Neural cell (in vitro differentiated cells): ENCODE data around the gene QPCT.

Source experiments
- EZH2 ChIP-seq: fragments of 200-600, 300-800 bp; shearing (Covaris generic), sonication (generic); IDR thresholded peaks from 2 replicates; pipeline ENCODE4 v1.6.1; 2014; ENCODE audit warnings: antibody characterized with exemption, low read length, borderline replicate concordance, mild to moderate bottlenecking; ENCODE audit not compliant: insufficient read depth, poor library complexity, severe bottlenecking
- MXI1 ChIP-seq: fragments of 450-650 bp; conservative IDR thresholded peaks from 2 replicates; pipeline ENCODE4 v1.6.1; 2014; ENCODE audit warnings: antibody characterized with exemption, mild to moderate bottlenecking; ENCODE audit not compliant: poor library complexity, severe bottlenecking
- POLR2AphosphoS5 ChIP-seq: IDR thresholded peaks from 2 replicates; pipeline ENCODE4 v1.6.1; 2012
- REST ChIP-seq: IDR thresholded peaks from 2 replicates; pipeline ENCODE4 v1.6.1; 2012; ENCODE audit warnings: borderline replicate concordance
- TAF1 ChIP-seq: IDR thresholded peaks from 2 replicates; pipeline ENCODE4 v1.6.1; 2012; ENCODE audit warnings: low read depth
- TF ChIP-seq, protein P1 (sequence below): fragments of 450-650 bp; IDR thresholded peaks from 2 replicates; pipeline ENCODE4 v1.5.1; 2014; ENCODE audit warnings: antibody characterized with exemption, mild to moderate bottlenecking, moderate library complexity; ENCODE audit not compliant: poor library complexity, severe bottlenecking

DNA sequence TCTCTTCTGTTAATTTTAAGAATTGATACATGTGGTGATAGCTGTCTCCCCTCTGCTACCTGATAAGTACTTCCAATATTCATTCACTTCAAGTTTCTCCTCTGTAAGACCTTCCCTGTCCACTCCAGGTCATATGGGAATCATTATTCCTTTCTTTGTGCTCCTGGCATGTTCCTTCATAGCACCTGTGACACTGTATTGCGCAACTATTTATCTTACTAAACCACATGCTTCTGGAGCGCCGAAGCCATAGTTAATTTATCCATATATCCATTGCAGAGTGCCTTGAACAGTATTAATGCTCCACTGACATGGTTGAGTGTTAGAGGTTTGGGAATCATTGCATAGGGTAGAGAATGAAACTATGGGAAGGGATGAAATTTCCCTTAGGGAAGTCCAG lies 11.9 kb upstream of the QPCT start:
- no peak for TF ChIP-seq EZH2
- TF ChIP-seq, protein P1, sequence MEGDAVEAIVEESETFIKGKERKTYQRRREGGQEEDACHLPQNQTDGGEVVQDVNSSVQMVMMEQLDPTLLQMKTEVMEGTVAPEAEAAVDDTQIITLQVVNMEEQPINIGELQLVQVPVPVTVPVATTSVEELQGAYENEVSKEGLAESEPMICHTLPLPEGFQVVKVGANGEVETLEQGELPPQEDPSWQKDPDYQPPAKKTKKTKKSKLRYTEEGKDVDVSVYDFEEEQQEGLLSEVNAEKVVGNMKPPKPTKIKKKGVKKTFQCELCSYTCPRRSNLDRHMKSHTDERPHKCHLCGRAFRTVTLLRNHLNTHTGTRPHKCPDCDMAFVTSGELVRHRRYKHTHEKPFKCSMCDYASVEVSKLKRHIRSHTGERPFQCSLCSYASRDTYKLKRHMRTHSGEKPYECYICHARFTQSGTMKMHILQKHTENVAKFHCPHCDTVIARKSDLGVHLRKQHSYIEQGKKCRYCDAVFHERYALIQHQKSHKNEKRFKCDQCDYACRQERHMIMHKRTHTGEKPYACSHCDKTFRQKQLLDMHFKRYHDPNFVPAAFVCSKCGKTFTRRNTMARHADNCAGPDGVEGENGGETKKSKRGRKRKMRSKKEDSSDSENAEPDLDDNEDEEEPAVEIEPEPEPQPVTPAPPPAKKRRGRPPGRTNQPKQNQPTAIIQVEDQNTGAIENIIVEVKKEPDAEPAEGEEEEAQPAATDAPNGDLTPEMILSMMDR, result no peak
- TF ChIP-seq POLR2AphosphoS5, result no peak
- no peak for TF ChIP-seq REST
- no peak for TF ChIP-seq MXI1
- no peak for TF ChIP-seq TAF1
